ENCODE data around the gene VGLL4.
"Not testable (repeated sequence)": the region's sequence is repeated elsewhere in the genome, so short reads cannot be mapped to it uniquely, and the experiment has no call there.

- TF ChIP-seq CTCF (conservative IDR thresholded peaks at IDR 0.05; ENCODE audit: low read length); EZH2phosphoT487 (IDR thresholded peaks at IDR 0.05; ENCODE audit: borderline replicate concordance, low read depth, low read length): not testable (repeated sequence)
Measured at GRCh38 chr3:11684980-11685379, 41.3 kb upstream of the VGLL4 start.

All from OCI-LY7 (cell line).